Activated CD8-positive, alpha-beta T cell treated with anti-CD3 and anti-CD28 coated beads, Interleukin-2, amount 10 ng/mL, durations not matched to agents 7 days and 5 days (primary cell): Measurements from ENCODE around the gene XPR1. TPM values are rescaled to one million over a fixed set of nuclear protein-coding genes. Genes with fewer than 3 reads are reported as not detected.
"Not testable (repeated sequence)": the region's sequence is repeated elsewhere in the genome, so short reads cannot be mapped to it uniquely, and the experiment has no call there.

Source experiments
- ATAC-seq: fragments of 150-1000 bp; cut with Tn5 transposase; one replicate; pipeline ENCODE4 v1.10.0; 2021; ENCODE audit warnings: moderate library complexity
- CTCF ChIA-PET: fragments of 350-600 bp; sonication (Branson Sonifier 250); formaldehyde crosslinking; loops from one replicate; lab custom pipeline; 2021; ENCODE audit warnings: antibody characterized with exemption; lab: Charles Lee
- POLR2A ChIA-PET: fragments of 350-600 bp; sonication (Branson Sonifier 250); formaldehyde crosslinking; loops from one replicate; lab custom pipeline; 2021; ENCODE audit warnings: antibody characterized with exemption; lab: Charles Lee
- DNase-seq: peaks from one replicate; pipeline ENCODE4 v3.0.0-alpha.2; 2020
- H3K27ac Mint-ChIP-seq: one replicate; pipeline ENCODE4 v1.8.0; 2021; ENCODE audit warnings: mild to moderate bottlenecking, mixed read lengths
- H3K27me3 Mint-ChIP-seq: one replicate; pipeline ENCODE4 v1.8.0; 2021; ENCODE audit warnings: low read depth, mixed read lengths
- H3K36me3 Mint-ChIP-seq: one replicate; pipeline ENCODE4 v1.8.0; 2021; ENCODE audit warnings: low read depth, mixed read lengths
- H3K4me1 Mint-ChIP-seq: one replicate; pipeline ENCODE4 v1.8.0; 2021; ENCODE audit warnings: low read depth, mixed read lengths
- H3K4me3 Mint-ChIP-seq: one replicate; pipeline ENCODE4 v1.8.0; 2021; ENCODE audit warnings: mild to moderate bottlenecking, mixed read lengths
- H3K9me3 Mint-ChIP-seq: one replicate; pipeline ENCODE4 v1.8.0; 2022; ENCODE audit warnings: mixed read lengths; ENCODE audit not compliant: insufficient read depth
- total RNA-seq, 2 experiments: library from RNA; stranded (reverse); gene quantifications; one replicate each; pipeline ENCODE4 v1.2.3, GENCODE V29; 2021

The XPR1 gene
- total RNA-seq, 2 experiments from 2014 or later, result 17.7 to 20.9 TPM

GRCh38 chr1:180791152-180791551, 159.3 kb downstream of the XPR1 start:
- not testable (repeated sequence) for H3K27me3 Mint-ChIP-seq

GRCh38 chr1:180791806-180792205, 160.0 kb downstream of the XPR1 start:
- Mint-ChIP-seq H3K4me3 (no peak overlapping the region), H3K27ac (peak overlapping the region; percentile 14), H3K4me1 (peaks cover 7% of the 10 kb centered on the region), H3K9me3 (no peaks in the 10 kb centered on the region), H3K27me3 (no peaks in the 10 kb centered on the region), H3K36me3 (peaks cover 8% of the 10 kb centered on the region)
- no peak for DNase-seq
- peak; percentile 55 for ATAC-seq
- CTCF ChIA-PET, result interaction anchor here (0.9 to 1.0 kb wide), 2 partner anchors 132 to 277 kb away, joined by 3 read pairs; no protein-coding TSS in a partner anchor
- POLR2A ChIA-PET, result no interaction called here

More at GRCh38 chr1:180791152-180791551, 159.3 kb downstream of the XPR1 start:
- H3K27ac Mint-ChIP-seq, H3K4me1 Mint-ChIP-seq, DNase-seq, CTCF ChIA-PET, H3K36me3 Mint-ChIP-seq, ATAC-seq, POLR2A ChIA-PET, H3K9me3 Mint-ChIP-seq, H3K4me3 Mint-ChIP-seq: not testable (repeated sequence)

- CTCF ChIA-PET, result interaction anchor here (0.7 kb wide), 1 partner anchor 14 kb away, joined by 3 read pairs; no protein-coding TSS in a partner anchor
- no peak for ATAC-seq
- Mint-ChIP-seq H3K27me3 (no peaks in the 10 kb centered on the region), H3K4me3 (no peak overlapping the region), H3K36me3 (peaks cover 8% of the 10 kb centered on the region), H3K27ac (peak overlapping the region; percentile 3), H3K9me3 (no peaks in the 10 kb centered on the region), H3K4me1 (peaks cover 7% of the 10 kb centered on the region)
- POLR2A ChIA-PET, result no interaction called here
- DNase-seq, result no peak
These were observed 161.6 kb downstream of the XPR1 start for GRCh38 chr1:180793451-180793850.

DNA sequence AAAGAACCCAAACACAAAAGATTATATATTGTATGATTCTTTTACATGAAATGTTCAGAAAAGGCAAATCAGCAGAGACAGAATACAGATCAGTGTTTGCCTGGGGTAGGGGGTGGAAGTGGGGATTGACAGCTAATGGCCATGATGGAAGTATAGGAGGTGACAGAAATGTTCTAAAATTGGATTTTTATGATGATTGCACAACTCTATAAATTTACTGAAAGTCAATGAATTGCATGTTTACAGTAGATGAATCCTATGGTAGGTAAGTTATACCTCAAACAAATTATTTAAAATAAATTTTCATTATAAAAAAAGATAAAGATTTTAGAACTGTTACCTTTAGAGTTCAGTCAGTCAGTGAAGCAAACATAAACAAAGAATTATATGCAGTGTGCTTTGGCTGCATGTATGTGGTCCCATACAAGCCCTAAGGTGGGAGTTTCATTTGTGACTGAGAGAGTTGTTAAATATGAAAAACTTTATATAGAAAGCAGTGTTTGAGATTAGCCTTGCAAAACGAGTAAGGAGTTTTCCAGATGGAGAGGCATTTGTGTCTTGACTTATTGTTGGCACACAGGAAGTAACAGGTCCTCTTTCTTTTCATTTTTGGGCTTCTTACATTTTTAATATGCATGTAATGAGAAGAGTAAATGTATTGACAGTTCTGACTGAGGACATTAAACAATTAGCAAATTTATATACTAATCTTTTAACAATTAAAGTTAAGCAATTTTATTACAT, 165.2 kb downstream of the XPR1 start:
- Mint-ChIP-seq H3K27ac (no peak overlapping the region), H3K9me3 (no peaks in the 10 kb centered on the region), H3K27me3 (no peaks in the 10 kb centered on the region), H3K4me1 (peaks cover 2% of the 10 kb centered on the region), H3K36me3 (no peaks in the 10 kb centered on the region), H3K4me3 (no peak overlapping the region)
- CTCF ChIA-PET, result no interaction called here
- DNase-seq (no peak), ATAC-seq (no peak)
- POLR2A ChIA-PET, result no interaction called here

GRCh38 chr1:180800945-180801344, 169.1 kb downstream of the XPR1 start:
- no peaks in the 10 kb centered on the region for H3K9me3 Mint-ChIP-seq

DNA sequence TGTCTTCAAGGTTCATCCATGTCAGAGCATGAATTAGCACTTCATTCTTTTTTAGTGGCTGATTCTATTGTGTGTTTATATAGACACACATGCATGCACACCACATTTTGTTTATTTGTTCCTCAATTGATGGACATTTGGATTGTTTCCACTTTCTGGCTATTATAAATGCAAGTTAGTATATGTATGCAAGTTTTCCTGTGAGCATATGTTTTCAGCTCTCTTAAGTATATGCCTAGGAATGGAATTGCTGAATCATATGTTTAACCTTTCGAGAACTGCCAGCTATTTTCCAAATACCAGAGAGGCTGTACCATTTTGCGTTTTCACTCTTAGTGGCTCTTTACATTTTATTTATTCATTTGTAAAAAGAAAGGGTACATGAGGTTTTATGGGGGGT, 171.0 kb downstream of the XPR1 start:
- Mint-ChIP-seq H3K4me1 (peaks cover 10% of the 10 kb centered on the region), H3K27ac (no peak overlapping the region), H3K4me3 (no peak overlapping the region), H3K27me3 (no peaks in the 10 kb centered on the region), H3K36me3 (peaks cover 18% of the 10 kb centered on the region), H3K9me3 (no peaks in the 10 kb centered on the region)
- ATAC-seq (no peak), DNase-seq (no peak)
- CTCF ChIA-PET, result no interaction called here
- POLR2A ChIA-PET, result no interaction called here

More at GRCh38 chr1:180800945-180801344, 169.1 kb downstream of the XPR1 start:
- Mint-ChIP-seq H3K4me3 (no peak overlapping the region), H3K4me1 (peaks cover 9% of the 10 kb centered on the region), H3K27me3 (no peaks in the 10 kb centered on the region), H3K36me3 (peaks cover 12% of the 10 kb centered on the region), H3K27ac (no peak overlapping the region)
- DNase-seq (no peak), ATAC-seq (no peak)
- POLR2A ChIA-PET, result no interaction called here
- CTCF ChIA-PET, result interaction anchor here (1.1 kb wide), 1 partner anchor 52 kb away, joined by 3 read pairs; no protein-coding TSS in a partner anchor

GRCh38 chr1:180805316-180805715, 173.5 kb downstream of the XPR1 start:
- Mint-ChIP-seq H3K27me3 (no peaks in the 10 kb centered on the region), H3K4me1 (peaks cover 10% of the 10 kb centered on the region), H3K9me3 (no peaks in the 10 kb centered on the region), H3K36me3 (peaks cover 18% of the 10 kb centered on the region), H3K4me3 (no peak overlapping the region), H3K27ac (no peak overlapping the region)
- ChIA-PET CTCF (interaction anchor here (1.1 to 1.2 kb wide), 2 partner anchors 16 to 290 kb away, joined by 3 read pairs; no protein-coding TSS in a partner anchor), POLR2A (no interaction called here)
- no peak for ATAC-seq
- DNase-seq, result no peak

- H3K9me3 Mint-ChIP-seq, result no peaks in the 10 kb centered on the region
- ATAC-seq (no peak), DNase-seq (no peak)
- H3K27ac Mint-ChIP-seq, result no peak overlapping the region
- POLR2A ChIA-PET, result no interaction called here
- no peak overlapping the region for H3K4me3 Mint-ChIP-seq
- H3K4me1 Mint-ChIP-seq, result peaks cover 2% of the 10 kb centered on the region
- CTCF ChIA-PET, result no interaction called here
- no peaks in the 10 kb centered on the region for H3K27me3 Mint-ChIP-seq
- H3K36me3 Mint-ChIP-seq, result peaks cover 16% of the 10 kb centered on the region
These were observed 179.5 kb downstream of the XPR1 start for GRCh38 chr1:180811298-180811697.

DNA sequence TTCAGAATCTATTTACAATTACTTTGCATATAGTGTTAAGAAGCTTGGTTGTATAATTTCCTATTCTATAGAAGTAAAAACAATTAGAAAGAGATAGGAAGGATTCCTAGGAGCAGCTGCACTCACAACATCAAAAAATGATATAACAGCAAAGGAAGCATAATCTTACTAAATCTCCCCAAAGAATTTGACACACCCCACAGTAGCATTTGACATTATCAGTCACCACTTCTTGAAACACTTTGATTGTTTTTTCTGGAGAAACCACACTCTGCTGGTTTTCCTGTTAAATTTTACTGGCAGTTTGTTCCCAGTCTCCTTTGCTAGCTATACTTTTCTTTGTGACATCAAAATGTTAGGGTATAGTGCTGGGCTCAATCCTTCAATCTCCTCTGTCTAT, 180.1 kb downstream of the XPR1 start:
- Mint-ChIP-seq H3K4me3 (no peak overlapping the region), H3K36me3 (peaks cover 13% of the 10 kb centered on the region), H3K9me3 (no peaks in the 10 kb centered on the region), H3K27ac (no peak overlapping the region), H3K27me3 (no peaks in the 10 kb centered on the region), H3K4me1 (peaks cover 2% of the 10 kb centered on the region)
- ATAC-seq (no peak), DNase-seq (no peak)
- ChIA-PET POLR2A (interaction anchor here (0.7 kb wide), 1 partner anchor 206 kb away, joined by 3 read pairs; no protein-coding TSS in a partner anchor), CTCF (interaction anchor here (0.6 kb wide), 1 partner anchor 380 kb away, joined by 3 read pairs; no protein-coding TSS in a partner anchor)

GRCh38 chr1:180814258-180814657, 182.4 kb downstream of the XPR1 start:
- no peaks in the 10 kb centered on the region for H3K9me3 Mint-ChIP-seq
- ATAC-seq, result no peak

DNA sequence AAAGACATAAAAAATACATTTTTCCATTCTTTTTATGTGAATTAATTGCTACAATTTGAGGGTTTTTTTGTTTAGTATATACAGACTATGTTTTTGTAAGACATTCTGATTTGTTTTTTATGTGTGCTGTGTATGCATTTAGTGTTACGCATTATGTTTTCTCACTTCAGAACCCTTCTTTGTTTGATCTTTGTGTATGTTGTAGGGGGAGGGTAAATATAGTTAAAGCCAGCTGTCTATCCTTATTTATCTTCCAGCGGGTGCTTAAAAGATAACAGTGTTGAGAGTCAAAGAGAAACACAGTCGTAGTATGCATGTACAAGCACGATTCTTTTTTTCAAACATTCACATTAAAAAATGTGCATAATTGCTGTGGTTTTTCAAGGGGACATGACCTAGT, 183.4 kb downstream of the XPR1 start:
- CTCF ChIA-PET, result no interaction called here
- no peaks in the 10 kb centered on the region for H3K9me3 Mint-ChIP-seq
- POLR2A ChIA-PET, result no interaction called here

More at GRCh38 chr1:180814258-180814657, 182.4 kb downstream of the XPR1 start:
- peaks cover 10% of the 10 kb centered on the region for H3K36me3 Mint-ChIP-seq
- H3K27me3 Mint-ChIP-seq, result no peaks in the 10 kb centered on the region
- no peak for DNase-seq
- no peak overlapping the region for H3K4me3 Mint-ChIP-seq
- peaks cover 2% of the 10 kb centered on the region for H3K4me1 Mint-ChIP-seq
- ChIA-PET POLR2A (no interaction called here), CTCF (no interaction called here)
- no peak overlapping the region for H3K27ac Mint-ChIP-seq

DNA sequence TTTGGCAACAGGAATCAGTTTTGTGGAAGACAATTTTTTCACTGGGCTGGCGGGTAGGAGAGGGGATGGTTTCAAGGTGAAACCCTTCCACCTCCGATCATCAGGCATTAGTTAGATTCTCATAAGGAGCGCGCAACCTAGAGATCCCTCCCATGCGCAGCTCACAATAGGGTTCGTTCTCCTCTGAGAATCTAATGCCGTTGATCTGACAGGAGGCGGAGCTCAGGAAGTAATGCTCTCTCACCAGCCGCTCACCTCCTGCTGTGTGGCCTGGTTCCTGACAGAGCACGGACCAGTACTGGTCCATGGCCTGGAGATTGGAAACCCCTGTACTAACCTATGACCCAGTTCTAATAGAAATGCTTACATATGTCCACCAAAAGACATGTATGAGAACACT, 184.3 kb downstream of the XPR1 start:
- POLR2A ChIA-PET, result no interaction called here
- Mint-ChIP-seq H3K27me3 (no peaks in the 10 kb centered on the region), H3K27ac (no peak overlapping the region), H3K36me3 (peaks cover 13% of the 10 kb centered on the region), H3K4me1 (peaks cover 2% of the 10 kb centered on the region), H3K9me3 (no peaks in the 10 kb centered on the region), H3K4me3 (no peak overlapping the region)
- ATAC-seq (no peak), DNase-seq (no peak)
- CTCF ChIA-PET, result no interaction called here

More for the DNA sequence above, 183.4 kb downstream of the XPR1 start:
- H3K27me3 Mint-ChIP-seq, result no peaks in the 10 kb centered on the region
- ATAC-seq (no peak), DNase-seq (no peak)
- no peak overlapping the region for H3K4me3 Mint-ChIP-seq
- peaks cover 10% of the 10 kb centered on the region for H3K36me3 Mint-ChIP-seq
- peaks cover 2% of the 10 kb centered on the region for H3K4me1 Mint-ChIP-seq
- no peak overlapping the region for H3K27ac Mint-ChIP-seq
